Liver (tissue), 9 donors: ENCODE data around the gene UBL4A. TPM values are rescaled to one million over a fixed set of nuclear protein-coding genes. Genes with fewer than 3 reads are reported as not detected.
"Not testable (repeated sequence)": the region's sequence is repeated elsewhere in the genome, so short reads cannot be mapped to it uniquely, and the experiment has no call there.

ENCODE experiments used
- DNase-seq: peaks from one replicate; pipeline ENCODE4 v3.0.0-alpha.2; 2017; ENCODE audit warnings: low spot score
- H3K27ac ChIP-seq, 2 donors: one replicate each; pipeline ENCODE4 v1.7.0; 2013; ENCODE audit warnings: inconsistent platforms in 2 of 2, low read length in 2 of 2, control low read depth in 1 of 2, low read depth in 1 of 2, mild to moderate bottlenecking in 1 of 2
- H3K27me3 ChIP-seq, 4 donors: one replicate each; pipeline versions ENCODE4 v1.6.1 to v1.7.0; 2013; ENCODE audit warnings: low read length in 3 of 4, inconsistent platforms in 1 of 4, mild to moderate bottlenecking in 1 of 4, moderate library complexity in 1 of 4; ENCODE audit not compliant: control insufficient read depth in 4 of 4, insufficient read depth in 4 of 4
- H3K36me3 ChIP-seq, 4 donors: one replicate each; pipeline versions ENCODE4 v1.6.1 to v1.7.0; 2013; ENCODE audit warnings: low read length in 3 of 4, mild to moderate bottlenecking in 3 of 4, low read depth in 1 of 4, moderate library complexity in 1 of 4; ENCODE audit not compliant: control insufficient read depth in 4 of 4, insufficient read depth in 3 of 4
- H3K4me1 ChIP-seq, 4 donors: one replicate each; pipeline versions ENCODE4 v1.6.1 to v1.7.0; 2013; ENCODE audit warnings: low read length in 3 of 4, mild to moderate bottlenecking in 3 of 4, moderate library complexity in 1 of 4; ENCODE audit not compliant: control insufficient read depth in 4 of 4, insufficient read depth in 4 of 4
- H3K4me3 ChIP-seq, 3 donors: one replicate each; pipeline versions ENCODE4 v1.6.1 to v1.7.0; 2013; ENCODE audit warnings: low read length in 3 of 3, control low read depth in 1 of 3, low read depth in 1 of 3, mild to moderate bottlenecking in 1 of 3
- H3K9ac ChIP-seq, 2 donors: one replicate each; pipeline ENCODE4 v1.7.0; 2013; ENCODE audit warnings: low read length in 2 of 2, mild to moderate bottlenecking in 2 of 2, moderate library complexity in 2 of 2, control low read depth in 1 of 2, low read depth in 1 of 2
- H3K9me3 ChIP-seq, 4 donors: one replicate each; pipeline versions ENCODE4 v1.6.1 to v1.7.0; 2013; ENCODE audit warnings: low read length in 3 of 4; ENCODE audit not compliant: control insufficient read depth in 4 of 4
- FOXA1 ChIP-seq: IDR thresholded peaks from 2 replicates; pipeline ENCODE4 v1.6.1; 2016; ENCODE audit warnings: antibody characterized with exemption
- FOXA2 ChIP-seq: IDR thresholded peaks from 2 replicates; pipeline ENCODE4 v1.6.1; 2016; ENCODE audit warnings: antibody characterized with exemption
- HNF4A ChIP-seq, 2 donors: conservative IDR thresholded peaks; 2 replicates each; pipeline ENCODE4 v1.6.1; 2016; ENCODE audit warnings: antibody characterized with exemption in 2 of 2, mild to moderate bottlenecking in 2 of 2
- JUND ChIP-seq, 2 donors: IDR thresholded peaks; 2 replicates each; pipeline ENCODE4 v1.6.1; 2016; ENCODE audit warnings: antibody characterized with exemption in 2 of 2
- MAX ChIP-seq: IDR thresholded peaks from 2 replicates; pipeline ENCODE4 v1.6.1; 2016; ENCODE audit warnings: antibody characterized with exemption
- RAD21 ChIP-seq, 2 donors: IDR thresholded peaks; 2 replicates each; pipeline ENCODE4 v1.6.1; 2016; ENCODE audit warnings: antibody characterized with exemption in 2 of 2, mild to moderate bottlenecking in 2 of 2
- REST ChIP-seq: IDR thresholded peaks from 2 replicates; pipeline ENCODE4 v1.6.1; 2016; ENCODE audit warnings: antibody characterized with exemption, mild to moderate bottlenecking
- RXRA ChIP-seq, 2 donors: IDR thresholded peaks; 2 replicates each; pipeline ENCODE4 v1.6.1; 2017 to 2018; ENCODE audit warnings: antibody characterized with exemption in 2 of 2, mild to moderate bottlenecking in 1 of 2
- SP1 ChIP-seq: IDR thresholded peaks from 2 replicates; pipeline ENCODE4 v1.6.1; 2018; ENCODE audit warnings: antibody characterized with exemption, mild to moderate bottlenecking
- TAF1 ChIP-seq: conservative IDR thresholded peaks from 2 replicates; pipeline ENCODE4 v1.6.1; 2016; ENCODE audit warnings: antibody characterized with exemption, mild to moderate bottlenecking
- YY1 ChIP-seq: IDR thresholded peaks from 2 replicates; pipeline ENCODE4 v1.6.1; 2016; ENCODE audit warnings: antibody characterized with exemption, mild to moderate bottlenecking
- ZBTB33 ChIP-seq: IDR thresholded peaks from 2 replicates; pipeline ENCODE4 v1.6.1; 2016; ENCODE audit warnings: antibody characterized with exemption
- WGBS: extraction: QIAGEN DNeasy Blood & Tissue Kit; methylation state at CpG from one replicate; pipeline ENCODE4 v1.1.7; 2013; 5-methylcytosine and 5-hydroxymethylcytosine counted together
- polyA plus RNA-seq, 2 donors: library from polyadenylated mRNA; stranded (reverse) in 1 of 2; unstranded in 1 of 2; fragments of 200-250 nt in 1 of 2; fragments of >200 nt in 1 of 2; fragmentation: Nextera tagmentation in 1 of 2; extraction: Ambion mirVana in 1 of 2; gene quantifications; one replicate each; pipeline versions ENCODE4 v1.2.1 to v1.2.3, GENCODE V29; 2013 to 2015
- total RNA-seq, 2 donors: library from RNA; depleted of rRNA; stranded (reverse); fragments of >200 nt; gene quantifications; one replicate each; pipeline ENCODE4 v1.2.3, GENCODE V29; 2014
- donor health status: healthy.
- donor health status: healthy.
- donor health status: healthy.
- donor health status: healthy.
- donor health status: healthy.

Gene UBL4A
- total and polyA plus RNA-seq, 4 donors = 13.9 to 22.2 (median 20.8) TPM

- not testable (repeated sequence) for H3K27me3 ChIP-seq, H3K4me3 ChIP-seq, H3K4me1 ChIP-seq, H3K9ac ChIP-seq, H3K27ac ChIP-seq, DNase-seq, H3K36me3 ChIP-seq, H3K9me3 ChIP-seq
- 91% methylated on average over 7 of the region's 7 CpGs for WGBS
Observed at GRCh38 chrX:154501423-154501822, 15.0 kb upstream of the UBL4A start.

GRCh38 chrX:154496591-154497137, 10.2 kb upstream of the UBL4A start:
- H3K36me3 ChIP-seq, DNase-seq, H3K9me3 ChIP-seq, H3K9ac ChIP-seq, H3K27ac ChIP-seq, H3K4me3 ChIP-seq, H3K4me1 ChIP-seq, H3K27me3 ChIP-seq: not testable (repeated sequence)
- 94% methylated on average over 4 of the region's 4 CpGs for WGBS

GRCh38 chrX:154495472-154495922, 9.1 kb upstream of the UBL4A start:
- Histone ChIP-seq H3K27me3 (peaks cover 0 to 3% (median 0%) of the 10 kb centered on the region in 4 donors), H3K27ac (no peak overlapping the region), H3K4me1 (peaks cover 0 to 2% (median 0%) of the 10 kb centered on the region in 4 donors), H3K9ac (no peak overlapping the region), H3K4me3 (no peak overlapping the region), H3K36me3 (no peaks in the 10 kb centered on the region), H3K9me3 (no peaks in the 10 kb centered on the region)
- TF ChIP-seq RAD21 (IDR thresholded peaks at IDR 0.05) = no peak
- TF ChIP-seq FOXA2 = no peak
- no peak for TF ChIP-seq JUND (IDR thresholded peaks at IDR 0.05)
- no peak for TF ChIP-seq ZBTB33
- TF ChIP-seq HNF4A (conservative IDR thresholded peaks at IDR 0.05) = no peak
- no peak for DNase-seq
- WGBS = 87% methylated on average over 6 of the region's 6 CpGs

- Histone ChIP-seq H3K27ac (no peak overlapping the region), H3K36me3 (no peaks in the 10 kb centered on the region), H3K27me3 (peaks cover 0 to 3% (median 0%) of the 10 kb centered on the region in 4 donors), H3K9me3 (no peaks in the 10 kb centered on the region), H3K4me3 (no peak overlapping the region), H3K4me1 (peaks cover 0 to 2% (median under 1%) of the 10 kb centered on the region in 4 donors), H3K9ac (no peak overlapping the region)
- DNase-seq = no peak
- WGBS = 90% methylated on average over 3 of the region's 3 CpGs
- TF ChIP-seq ZBTB33 (no peak), FOXA2 (no peak), SP1 (no peak), REST (no peak), RXRA (IDR thresholded peaks at IDR 0.05) (no peak), RAD21 (IDR thresholded peaks at IDR 0.05) (no peak), YY1 (no peak), TAF1 (no peak), FOXA1 (no peak), MAX (no peak)
Observed at GRCh38 chrX:154494715-154495114, 8.3 kb upstream of the UBL4A start.
